Measurements from ENCODE around the gene POLR1C. TPM values are rescaled to one million over a fixed set of nuclear protein-coding genes. Genes with fewer than 3 reads are reported as not detected.

Gene POLR1C
- total and polyA plus RNA-seq, 4 donors, result 29.0 to 50.7 (median 40.5) TPM

- no peak for TF ChIP-seq CTCF (IDR thresholded peaks at IDR 0.05; ENCODE audit: control extremely low read depth, extremely low read depth)
- Histone ChIP-seq H3K36me3 (ENCODE audit: control insufficient read depth in 4 of 4, insufficient read depth in 4 of 4, low read length in 4 of 4) (no peaks in the 10 kb centered on the region), H3K9me3 (ENCODE audit: control insufficient read depth in 4 of 4, insufficient read depth in 3 of 4, low read length in 3 of 4) (no peaks in the 10 kb centered on the region), H3K27ac (ENCODE audit: low read depth in 1 of 2, low read length in 1 of 2) (no peak overlapping the region), H3K4me3 (no peak overlapping the region), H3K27me3 (ENCODE audit: control insufficient read depth in 3 of 3, insufficient read depth in 3 of 3, low read length in 2 of 3) (no peaks in the 10 kb centered on the region), H3K4me1 (ENCODE audit: control insufficient read depth in 5 of 5, insufficient read depth in 5 of 5, low read length in 5 of 5) (peaks cover 0 to 5% (median 0%) of the 10 kb centered on the region in 5 donors), H3K9ac (ENCODE audit: insufficient read depth in 1 of 2, low read length in 2 of 2) (no peak overlapping the region)
- 62 to 67% methylated on average over 1 of the region's 1 CpG for WGBS, 2 donors
- DNase-seq (no peak), ATAC-seq (ENCODE audit: insufficient read depth, low FRiP score) (no peak)
Observed at GRCh38 chr6:43471399-43471798, 45.5 kb upstream of the POLR1C start.

GRCh38 chr6:43472515-43472914, 44.4 kb upstream of the POLR1C start:
- Histone ChIP-seq H3K9me3 (ENCODE audit: control insufficient read depth in 4 of 4, insufficient read depth in 3 of 4, low read length in 3 of 4) (no peaks in the 10 kb centered on the region), H3K4me1 (ENCODE audit: control insufficient read depth in 5 of 5, insufficient read depth in 5 of 5, low read length in 5 of 5) (peaks cover 0 to 5% (median 4%) of the 10 kb centered on the region in 5 donors), H3K27ac (ENCODE audit: low read depth in 1 of 2, low read length in 1 of 2) (no peak overlapping the region), H3K9ac (ENCODE audit: insufficient read depth in 1 of 2, low read length in 2 of 2) (no peak overlapping the region), H3K4me3 (no peak overlapping the region), H3K36me3 (ENCODE audit: control insufficient read depth in 4 of 4, insufficient read depth in 4 of 4, low read length in 4 of 4) (no peaks in the 10 kb centered on the region), H3K27me3 (ENCODE audit: control insufficient read depth in 3 of 3, insufficient read depth in 3 of 3, low read length in 2 of 3) (no peaks in the 10 kb centered on the region)
- DNase-seq, result no peak
- TF ChIP-seq CTCF (IDR thresholded peaks at IDR 0.05; ENCODE audit: control extremely low read depth, extremely low read depth), result no peak
- WGBS, 2 donors, result 96 to 98% methylated on average over 4 of the region's 4 CpGs
- no peak for ATAC-seq (ENCODE audit: insufficient read depth, low FRiP score)

- no peak for ATAC-seq (ENCODE audit: insufficient read depth, low FRiP score)
- Histone ChIP-seq H3K27ac (ENCODE audit: low read depth in 1 of 2, low read length in 1 of 2) (no peak overlapping the region), H3K9me3 (ENCODE audit: control insufficient read depth in 4 of 4, insufficient read depth in 3 of 4, low read length in 3 of 4) (no peaks in the 10 kb centered on the region), H3K9ac (ENCODE audit: insufficient read depth in 1 of 2, low read length in 2 of 2) (no peak overlapping the region), H3K36me3 (ENCODE audit: control insufficient read depth in 4 of 4, insufficient read depth in 4 of 4, low read length in 4 of 4) (no peaks in the 10 kb centered on the region), H3K27me3 (ENCODE audit: control insufficient read depth in 3 of 3, insufficient read depth in 3 of 3, low read length in 2 of 3) (no peaks in the 10 kb centered on the region), H3K4me3 (no peak overlapping the region), H3K4me1 (ENCODE audit: control insufficient read depth in 5 of 5, insufficient read depth in 5 of 5, low read length in 5 of 5) (peaks cover 4 to 17% (median 10%) of the 10 kb centered on the region in 5 donors)
- DNase-seq, result no peak
- 89 to 93% methylated on average over 6 of the region's 6 CpGs for WGBS, 2 donors
- no peak for TF ChIP-seq CTCF (IDR thresholded peaks at IDR 0.05; ENCODE audit: control extremely low read depth, extremely low read depth)
Observed at GRCh38 chr6:43475516-43475915, 41.4 kb upstream of the POLR1C start.

GRCh38 chr6:43476746-43477145, 40.1 kb upstream of the POLR1C start:
- Histone ChIP-seq H3K4me3 (no peak overlapping the region), H3K27me3 (ENCODE audit: control insufficient read depth in 3 of 3, insufficient read depth in 3 of 3, low read length in 2 of 3) (no peaks in the 10 kb centered on the region), H3K4me1 (ENCODE audit: control insufficient read depth in 5 of 5, insufficient read depth in 5 of 5, low read length in 5 of 5) (peaks cover 7 to 17% (median 10%) of the 10 kb centered on the region in 5 donors), H3K9ac (ENCODE audit: insufficient read depth in 1 of 2, low read length in 2 of 2) (peak overlapping the region in 1 of 2 donors; percentile 65), H3K27ac (ENCODE audit: low read depth in 1 of 2, low read length in 1 of 2) (peak overlapping the region in 1 of 2 donors; percentile 52), H3K9me3 (ENCODE audit: control insufficient read depth in 4 of 4, insufficient read depth in 3 of 4, low read length in 3 of 4) (no peaks in the 10 kb centered on the region), H3K36me3 (ENCODE audit: control insufficient read depth in 4 of 4, insufficient read depth in 4 of 4, low read length in 4 of 4) (peaks cover 0 to 2% (median 0%) of the 10 kb centered on the region in 4 donors)
- 21 to 37% methylated on average over 2 of the region's 2 CpGs for WGBS, 2 donors
- DNase-seq (no peak), ATAC-seq (ENCODE audit: insufficient read depth, low FRiP score) (no peak)
- no peak for TF ChIP-seq CTCF (IDR thresholded peaks at IDR 0.05; ENCODE audit: control extremely low read depth, extremely low read depth)
